ACC112 (cell line): ENCODE measurements around the gene CACNA1G.
A peak's percentile ranks its signal among the peaks of the same experiment; 100 is the strongest.

Experiments
- H2AFZ ChIP-seq: fragments of 200-600 bp; sonication (generic); one replicate; pipeline ENCODE4 v1.6.0; 2017; ENCODE audit warnings: antibody characterized with exemption, low read length; ENCODE audit not compliant: unreplicated experiment
- H3K27ac ChIP-seq: fragments of 200-600 bp; sonication (generic); 2 replicates; pipeline ENCODE4 v1.5.1; 2014; ENCODE audit warnings: low read depth, mild to moderate bottlenecking, antibody characterized with exemption, low read length, moderate library complexity
- H3K27me3 ChIP-seq: fragments of 200-600 bp; sonication (generic); 2 replicates; pipeline ENCODE4 v1.6.1; 2014; ENCODE audit warnings: mild to moderate bottlenecking, antibody characterized with exemption, low read length, moderate library complexity, mixed read lengths; ENCODE audit not compliant: insufficient read depth
- H3K36me3 ChIP-seq: fragments of 200-600 bp; sonication (generic); 2 replicates; pipeline ENCODE4 v1.6.1; 2016; ENCODE audit warnings: mild to moderate bottlenecking, antibody characterized with exemption, low read length, moderate library complexity, mixed read lengths; ENCODE audit not compliant: insufficient read depth
- H3K4me1 ChIP-seq: fragments of 200-600 bp; sonication (generic); one replicate; pipeline ENCODE4 v1.6.1; 2016; ENCODE audit warnings: low read length, mixed read lengths; ENCODE audit not compliant: insufficient read depth, unreplicated experiment, control insufficient read depth
- H3K4me3 ChIP-seq: fragments of 200-600 bp; sonication (generic); 2 replicates; pipeline ENCODE4 v1.5.1; 2014; ENCODE audit warnings: mild to moderate bottlenecking, low read depth, low read length
- H3K79me2 ChIP-seq: fragments of 200-600 bp; sonication (generic); one replicate; pipeline ENCODE4 v1.6.0; 2016; ENCODE audit warnings: low read length; ENCODE audit not compliant: control insufficient read depth, unreplicated experiment, insufficient read depth

CACNA1G gene

DNA sequence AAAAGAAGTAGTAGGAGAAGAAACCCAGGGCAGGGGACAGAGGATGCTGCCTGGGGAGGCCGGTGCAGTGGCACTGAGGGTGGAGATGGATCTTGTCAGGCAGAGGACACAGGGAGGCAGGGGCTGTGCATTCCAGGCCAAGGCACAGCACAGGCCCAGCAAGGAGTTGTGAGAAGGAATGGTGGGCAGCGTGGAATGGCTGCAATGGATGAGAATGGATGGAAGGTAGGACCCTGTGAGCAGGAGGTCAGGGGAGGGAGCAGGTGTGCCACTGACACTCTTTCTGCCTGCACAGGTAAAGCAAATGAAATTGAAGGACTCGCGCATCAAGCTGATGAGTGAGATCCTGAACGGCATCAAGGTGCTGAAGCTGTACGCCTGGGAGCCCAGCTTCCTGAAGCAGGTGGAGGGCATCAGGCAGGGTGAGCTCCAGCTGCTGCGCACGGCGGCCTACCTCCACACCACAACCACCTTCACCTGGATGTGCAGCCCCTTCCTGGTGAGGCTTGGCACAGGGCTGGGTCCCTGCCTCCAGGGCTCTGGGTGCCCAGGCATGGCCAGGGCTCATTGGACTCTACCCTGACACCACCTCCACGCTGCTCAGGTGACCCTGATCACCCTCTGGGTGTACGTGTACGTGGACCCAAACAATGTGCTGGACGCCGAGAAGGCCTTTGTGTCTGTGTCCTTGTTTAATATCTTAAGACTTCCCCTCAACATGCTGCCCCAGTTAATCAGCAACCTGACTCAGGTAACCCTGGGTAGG lies 106.9 kb downstream of the CACNA1G start:
- peaks cover 38% of the 10 kb centered on the region for H3K4me1 ChIP-seq
- no peak overlapping the region for H2AFZ ChIP-seq
- H3K27me3 ChIP-seq = no peaks in the 10 kb centered on the region
- no peaks in the 10 kb centered on the region for H3K79me2 ChIP-seq
- peaks cover 2% of the 10 kb centered on the region; the same call in 1 of the 2 replicates for H3K36me3 ChIP-seq
- H3K27ac ChIP-seq = peak overlapping the region; percentile 65
- H3K4me3 ChIP-seq = no peak overlapping the region

DNA sequence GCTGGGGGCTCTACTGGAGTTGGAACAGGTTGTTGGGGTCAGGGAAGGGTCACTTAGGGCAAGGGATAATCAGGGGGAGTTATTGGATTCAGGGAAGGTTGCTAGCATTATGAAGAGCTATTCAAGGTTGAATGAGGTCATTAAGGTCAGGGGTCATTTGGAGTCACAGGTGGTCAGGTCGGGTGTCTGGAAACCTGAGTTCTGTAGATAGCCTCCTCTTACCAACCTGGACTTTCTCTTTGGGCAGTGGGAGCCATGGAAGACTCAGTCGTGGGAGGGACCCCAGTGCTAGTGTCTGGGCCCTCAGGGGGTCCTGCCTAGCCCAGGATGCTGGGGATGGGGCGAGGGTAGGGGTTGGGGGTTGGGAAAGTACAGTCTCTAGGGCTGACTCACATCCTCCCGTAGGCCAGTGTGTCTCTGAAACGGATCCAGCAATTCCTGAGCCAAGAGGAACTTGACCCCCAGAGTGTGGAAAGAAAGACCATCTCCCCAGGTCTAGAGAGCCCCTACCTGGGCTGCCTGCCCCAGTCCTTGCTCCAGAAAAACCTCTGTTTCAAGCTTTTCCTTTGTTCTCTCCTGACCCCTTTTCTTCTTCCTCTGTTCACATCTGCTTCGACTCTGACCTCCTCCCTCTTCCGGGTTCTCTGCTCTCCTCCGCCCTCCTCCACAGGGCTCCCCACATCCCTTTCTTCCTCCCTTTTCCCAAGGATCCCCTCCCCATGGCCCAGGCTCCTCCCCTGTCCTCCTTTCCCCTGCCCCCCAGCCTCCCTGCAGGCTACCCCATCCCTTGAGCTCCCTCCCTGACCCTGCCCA lies 107.7 kb downstream of the CACNA1G start:
- peaks cover 33% of the 10 kb centered on the region for H3K4me1 ChIP-seq
- H3K79me2 ChIP-seq = no peaks in the 10 kb centered on the region
- H2AFZ ChIP-seq = no peak overlapping the region
- H3K27me3 ChIP-seq = no peaks in the 10 kb centered on the region
- H3K36me3 ChIP-seq = peaks cover 2% of the 10 kb centered on the region; the same call in 1 of the 2 replicates
- H3K27ac ChIP-seq = peak overlapping the region; percentile 65
- H3K4me3 ChIP-seq = no peak overlapping the region

DNA sequence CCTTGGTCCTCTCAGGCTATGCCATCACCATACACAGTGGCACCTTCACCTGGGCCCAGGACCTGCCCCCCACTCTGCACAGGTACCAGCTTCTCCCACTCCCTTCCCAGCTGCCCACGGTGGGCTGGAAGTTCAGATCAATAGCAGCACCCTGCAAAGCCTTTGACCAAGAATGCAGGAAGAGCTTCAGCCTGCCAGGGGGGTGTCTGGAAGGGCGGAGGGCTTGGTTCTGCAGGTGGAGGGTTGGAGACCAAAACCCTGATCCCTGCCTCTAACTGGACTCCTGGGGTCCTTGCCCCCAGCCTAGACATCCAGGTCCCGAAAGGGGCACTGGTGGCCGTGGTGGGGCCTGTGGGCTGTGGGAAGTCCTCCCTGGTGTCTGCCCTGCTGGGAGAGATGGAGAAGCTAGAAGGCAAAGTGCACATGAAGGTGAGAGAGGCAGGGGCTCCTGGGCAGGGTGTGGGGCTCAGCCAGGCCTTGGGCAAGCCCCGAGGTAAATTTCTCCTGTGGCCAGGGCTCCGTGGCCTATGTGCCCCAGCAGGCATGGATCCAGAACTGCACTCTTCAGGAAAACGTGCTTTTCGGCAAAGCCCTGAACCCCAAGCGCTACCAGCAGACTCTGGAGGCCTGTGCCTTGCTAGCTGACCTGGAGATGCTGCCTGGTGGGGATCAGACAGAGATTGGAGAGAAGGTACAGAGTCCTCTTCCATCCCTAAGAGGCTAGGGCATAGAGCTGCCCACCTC lies 108.5 kb downstream of the CACNA1G start:
- H3K4me3 ChIP-seq = no peak overlapping the region
- peak overlapping the region; percentile 65 for H3K27ac ChIP-seq
- H3K27me3 ChIP-seq = no peaks in the 10 kb centered on the region
- H2AFZ ChIP-seq = no peak overlapping the region
- peaks cover 33% of the 10 kb centered on the region for H3K4me1 ChIP-seq
- H3K79me2 ChIP-seq = no peaks in the 10 kb centered on the region
- H3K36me3 ChIP-seq = peaks cover 2% of the 10 kb centered on the region; the same call in 1 of the 2 replicates

DNA sequence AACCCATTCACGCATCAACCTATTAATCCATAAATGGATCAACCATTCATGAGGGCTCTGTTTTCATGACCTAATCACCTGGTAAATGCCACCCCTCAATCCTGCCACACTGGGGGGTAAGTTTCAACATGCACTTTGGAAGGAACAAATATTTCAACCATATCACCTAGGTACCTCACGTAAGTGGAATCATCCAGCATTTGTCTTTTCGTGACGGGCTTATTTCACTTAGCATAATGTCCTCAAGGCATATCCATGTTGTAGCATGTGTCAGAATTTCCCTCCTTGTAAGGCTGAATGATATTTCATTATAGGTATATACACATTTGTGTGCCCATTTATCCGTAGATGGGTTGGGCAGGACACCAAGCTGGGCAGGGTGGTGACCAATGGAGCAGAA lies 111.6 kb downstream of the CACNA1G start:
- H3K4me1 ChIP-seq = peaks cover 33% of the 10 kb centered on the region
- no peak overlapping the region for H2AFZ ChIP-seq
- H3K79me2 ChIP-seq = no peaks in the 10 kb centered on the region
- H3K4me3 ChIP-seq = no peak overlapping the region
- H3K36me3 ChIP-seq = peaks cover 9% of the 10 kb centered on the region; the same call in 1 of the 2 replicates
- H3K27ac ChIP-seq = no peak overlapping the region
- H3K27me3 ChIP-seq = no peaks in the 10 kb centered on the region

DNA sequence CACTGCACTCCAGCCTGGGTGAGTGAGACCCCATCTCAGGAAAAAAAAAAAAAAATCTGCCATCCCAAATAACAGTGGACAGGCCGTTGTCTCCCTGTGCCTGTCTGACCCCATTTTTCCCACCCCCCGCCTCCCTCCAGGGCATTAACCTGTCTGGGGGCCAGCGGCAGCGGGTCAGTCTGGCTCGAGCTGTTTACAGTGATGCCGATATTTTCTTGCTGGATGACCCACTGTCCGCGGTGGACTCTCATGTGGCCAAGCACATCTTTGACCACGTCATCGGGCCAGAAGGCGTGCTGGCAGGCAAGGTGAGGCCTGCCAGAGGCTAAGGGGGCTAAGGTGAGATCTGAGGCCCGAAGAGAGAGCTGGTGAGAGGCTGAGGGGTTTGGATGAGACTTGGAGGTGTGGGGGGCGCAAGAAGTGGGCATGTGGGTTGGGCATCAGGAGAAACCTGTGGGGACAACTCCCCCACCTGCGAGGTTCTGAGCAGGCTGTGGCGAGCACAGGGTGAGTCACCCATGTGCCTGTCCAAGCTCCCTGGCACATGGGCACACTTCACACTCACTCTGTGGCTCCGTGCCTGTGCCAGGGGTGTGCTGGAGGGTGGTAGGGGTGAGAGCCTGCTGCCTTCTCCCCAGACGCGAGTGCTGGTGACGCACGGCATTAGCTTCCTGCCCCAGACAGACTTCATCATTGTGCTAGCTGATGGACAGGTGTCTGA lies 112.5 kb downstream of the CACNA1G start:
- Histone ChIP-seq H3K79me2 (no peaks in the 10 kb centered on the region), H3K36me3 (peaks cover 11% of the 10 kb centered on the region; the same call in 1 of the 2 replicates), H3K4me1 (peaks cover 25% of the 10 kb centered on the region), H3K4me3 (no peak overlapping the region), H3K27me3 (no peaks in the 10 kb centered on the region), H2AFZ (no peak overlapping the region), H3K27ac (no peak overlapping the region)

DNA sequence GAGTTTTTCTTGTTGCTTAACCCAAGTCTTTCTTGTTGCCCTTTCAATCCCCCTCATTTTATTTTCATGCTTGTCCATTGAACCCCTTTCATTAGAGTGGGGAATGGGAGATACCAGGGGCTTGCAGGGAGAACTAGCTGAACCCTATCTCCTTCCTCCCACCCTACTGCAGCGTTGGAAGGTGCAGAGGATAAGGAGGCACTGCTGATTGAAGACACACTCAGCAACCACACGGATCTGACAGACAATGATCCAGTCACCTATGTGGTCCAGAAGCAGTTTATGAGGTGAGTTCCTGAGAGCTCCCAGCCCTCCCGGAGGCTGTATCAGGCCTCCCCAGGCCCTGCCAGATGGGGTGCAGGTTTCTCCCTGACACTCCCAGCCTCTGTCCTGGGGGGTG lies 114.7 kb downstream of the CACNA1G start:
- no peaks in the 10 kb centered on the region for H3K27me3 ChIP-seq
- H3K27ac ChIP-seq = no peak overlapping the region
- no peak overlapping the region for H3K4me3 ChIP-seq
- H3K4me1 ChIP-seq = peaks cover 13% of the 10 kb centered on the region
- H3K79me2 ChIP-seq = no peaks in the 10 kb centered on the region
- H2AFZ ChIP-seq = no peak overlapping the region
- peaks cover 24% of the 10 kb centered on the region; the same call in 1 of the 2 replicates for H3K36me3 ChIP-seq

DNA sequence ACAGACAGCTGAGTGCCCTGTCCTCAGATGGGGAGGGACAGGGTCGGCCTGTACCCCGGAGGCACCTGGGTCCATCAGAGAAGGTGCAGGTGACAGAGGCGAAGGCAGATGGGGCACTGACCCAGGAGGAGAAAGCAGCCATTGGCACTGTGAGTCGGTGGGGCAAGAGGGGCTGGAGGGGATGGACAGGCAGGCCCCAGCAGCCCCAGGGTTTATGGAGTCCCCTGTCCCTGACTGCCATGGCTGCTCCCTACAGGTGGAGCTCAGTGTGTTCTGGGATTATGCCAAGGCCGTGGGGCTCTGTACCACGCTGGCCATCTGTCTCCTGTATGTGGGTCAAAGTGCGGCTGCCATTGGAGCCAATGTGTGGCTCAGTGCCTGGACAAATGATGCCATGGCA lies 115.1 kb downstream of the CACNA1G start:
- H3K27ac ChIP-seq = no peak overlapping the region
- peaks cover 24% of the 10 kb centered on the region; the same call in 1 of the 2 replicates for H3K36me3 ChIP-seq
- H3K27me3 ChIP-seq = no peaks in the 10 kb centered on the region
- H3K4me1 ChIP-seq = peaks cover 8% of the 10 kb centered on the region
- H3K4me3 ChIP-seq = no peak overlapping the region
- no peaks in the 10 kb centered on the region for H3K79me2 ChIP-seq
- no peak overlapping the region for H2AFZ ChIP-seq

DNA sequence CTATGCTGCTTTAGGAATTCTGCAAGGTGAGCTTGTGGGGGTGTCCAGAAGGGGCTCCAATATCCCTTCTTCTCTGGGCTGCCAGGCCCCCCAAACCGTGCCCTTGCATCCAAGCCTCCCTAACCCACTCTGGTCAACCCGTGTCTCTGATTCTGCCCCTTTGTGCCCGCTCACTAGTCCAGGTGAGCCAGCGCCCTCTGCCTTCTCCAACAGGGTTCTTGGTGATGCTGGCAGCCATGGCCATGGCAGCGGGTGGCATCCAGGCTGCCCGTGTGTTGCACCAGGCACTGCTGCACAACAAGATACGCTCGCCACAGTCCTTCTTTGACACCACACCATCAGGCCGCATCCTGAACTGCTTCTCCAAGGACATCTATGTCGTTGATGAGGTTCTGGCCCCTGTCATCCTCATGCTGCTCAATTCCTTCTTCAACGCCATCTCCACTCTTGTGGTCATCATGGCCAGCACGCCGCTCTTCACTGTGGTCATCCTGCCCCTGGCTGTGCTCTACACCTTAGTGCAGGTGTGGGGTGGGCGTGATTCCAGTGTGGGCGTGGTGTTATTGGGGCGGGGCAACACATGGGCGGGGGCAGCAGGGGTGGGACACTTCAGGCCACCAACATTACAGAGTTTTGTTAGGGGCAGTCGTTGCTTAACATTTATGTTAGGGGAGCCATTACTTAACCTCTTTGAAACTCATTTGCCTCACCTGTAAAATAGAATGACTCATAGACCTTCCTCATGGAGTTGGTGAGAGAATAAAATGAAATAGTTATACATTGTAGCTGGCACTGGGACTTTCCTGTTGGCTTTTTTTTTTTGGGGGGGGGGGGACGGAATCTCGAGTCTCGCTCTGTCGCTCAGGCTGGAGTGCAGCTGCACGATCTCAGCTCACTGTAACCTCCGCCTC lies 115.8 kb downstream of the CACNA1G start:
- Histone ChIP-seq H3K27me3 (no peaks in the 10 kb centered on the region), H3K4me3 (no peak overlapping the region), H3K27ac (no peak overlapping the region), H3K79me2 (no peaks in the 10 kb centered on the region), H2AFZ (no peak overlapping the region), H3K4me1 (peaks cover 5% of the 10 kb centered on the region), H3K36me3 (peaks cover 24% of the 10 kb centered on the region; the same call in 1 of the 2 replicates)
